ENCODE measurements around the gene ZNF516. TPM values are rescaled to one million over a fixed set of nuclear protein-coding genes. Genes with fewer than 3 reads are reported as not detected.

The ZNF516 gene
- total RNA-seq, 1 experiment from 2014 or later = 8.2 TPM

GRCh38 chr18:76429262-76430126, 65.5 kb downstream of the ZNF516 start:
- H3K4me3 ChIP-seq = no peak overlapping the region
- H3K9me3 ChIP-seq (replicated peaks) = no peaks in the 10 kb centered on the region
- H3K4me1 ChIP-seq = no peaks in the 10 kb centered on the region
- no peak overlapping the region for H3K27ac ChIP-seq
- H3K36me3 ChIP-seq = no peaks in the 10 kb centered on the region
- H3K27me3 ChIP-seq = no peaks in the 10 kb centered on the region
- no peak for DNase-seq

- H3K27me3 ChIP-seq = no peaks in the 10 kb centered on the region
- DNase-seq = no peak
Observed at GRCh38 chr18:76428396-76429261, 66.4 kb downstream of the ZNF516 start.

GRCh38 chr18:76426737-76427305, 68.2 kb downstream of the ZNF516 start:
- DNase-seq = peak in 1 of 2 experiments; percentile 2
- Histone ChIP-seq H3K27me3 (no peaks in the 10 kb centered on the region), H3K27ac (no peak overlapping the region), H3K4me3 (no peak overlapping the region), H3K9me3 (replicated peaks) (no peaks in the 10 kb centered on the region), H3K36me3 (no peaks in the 10 kb centered on the region), H3K4me1 (no peaks in the 10 kb centered on the region)

More at GRCh38 chr18:76428396-76429261, 66.4 kb downstream of the ZNF516 start:
- no peak overlapping the region for H3K27ac ChIP-seq
- H3K36me3 ChIP-seq = no peaks in the 10 kb centered on the region
- no peaks in the 10 kb centered on the region for H3K4me1 ChIP-seq
- no peaks in the 10 kb centered on the region for H3K9me3 ChIP-seq (replicated peaks)
- no peak overlapping the region for H3K4me3 ChIP-seq

DNA sequence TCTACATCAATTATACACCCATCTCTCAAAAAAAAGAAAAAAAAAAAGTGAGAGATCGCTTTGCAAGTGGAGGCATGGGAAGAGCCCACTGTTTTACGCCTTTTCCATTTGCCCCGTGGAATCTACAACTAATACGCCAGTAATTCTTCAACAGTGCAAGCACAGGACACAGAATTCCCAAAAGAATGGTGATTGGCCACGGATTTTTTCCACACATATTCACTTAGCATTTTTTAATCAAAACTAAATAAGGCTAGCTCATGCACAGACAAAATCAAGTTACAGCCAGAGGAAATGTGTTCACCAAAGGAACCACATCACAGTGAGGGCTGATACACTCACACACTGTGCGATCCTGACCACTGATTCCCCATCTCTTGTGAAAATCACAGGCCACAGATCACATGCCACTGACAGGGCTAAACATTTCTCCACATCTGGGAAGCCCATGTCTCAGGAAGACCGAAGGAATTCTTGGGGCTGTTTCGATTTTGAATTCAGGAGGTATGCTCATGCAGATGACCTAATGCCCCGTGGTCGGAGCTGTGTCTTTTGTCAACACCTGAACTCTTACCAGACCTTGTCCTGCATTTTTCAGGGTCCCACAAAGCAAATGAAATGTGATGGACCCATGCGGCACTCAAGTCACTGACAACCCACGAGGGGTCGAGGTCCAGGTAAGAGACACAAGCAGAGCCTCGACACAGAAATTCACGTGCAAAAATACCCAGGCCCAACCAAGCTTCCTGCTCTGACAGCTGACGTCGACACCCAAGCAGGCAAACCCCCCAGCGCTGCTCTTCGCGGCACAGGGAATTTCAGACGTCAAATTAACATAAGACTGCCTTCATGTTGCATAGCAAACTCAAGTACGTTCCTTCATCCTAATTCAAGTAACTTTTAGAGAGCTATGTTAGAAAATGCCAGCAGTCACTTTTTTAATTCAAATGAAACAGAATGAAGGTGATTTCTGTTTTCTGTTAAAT, 69.6 kb downstream of the ZNF516 start:
- Histone ChIP-seq H3K4me3 (no peak overlapping the region), H3K27me3 (no peaks in the 10 kb centered on the region), H3K4me1 (no peaks in the 10 kb centered on the region), H3K27ac (no peak overlapping the region), H3K36me3 (no peaks in the 10 kb centered on the region), H3K9me3 (replicated peaks) (no peaks in the 10 kb centered on the region)
- no peak for DNase-seq

GRCh38 chr18:76422838-76423237, 72.2 kb downstream of the ZNF516 start:
- H3K4me1 ChIP-seq = no peaks in the 10 kb centered on the region
- H3K27ac ChIP-seq = no peak overlapping the region
- H3K27me3 ChIP-seq = no peaks in the 10 kb centered on the region
- no peak overlapping the region for H3K4me3 ChIP-seq
- no peaks in the 10 kb centered on the region for H3K9me3 ChIP-seq (replicated peaks)
- no peak for DNase-seq
- H3K36me3 ChIP-seq = no peaks in the 10 kb centered on the region

DNA sequence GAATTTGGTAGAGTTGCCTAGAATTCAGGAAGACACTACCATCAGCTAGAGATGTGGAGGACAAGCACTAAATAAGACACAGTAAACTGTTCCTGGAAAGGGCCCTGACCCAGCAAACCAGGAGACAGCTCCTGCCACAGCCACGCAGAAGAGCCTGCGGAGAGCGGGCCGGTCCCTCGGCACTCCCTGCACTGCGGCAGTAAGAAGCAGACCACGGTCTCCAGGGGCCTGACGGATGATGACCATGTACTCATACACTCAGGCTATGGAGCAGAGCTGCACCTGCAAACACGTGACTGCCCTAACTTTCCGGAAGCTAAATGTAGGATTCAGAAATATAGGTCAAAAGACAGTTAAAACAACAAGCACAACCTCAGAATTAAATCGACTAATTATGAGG, 72.9 kb downstream of the ZNF516 start:
- no peaks in the 10 kb centered on the region for H3K9me3 ChIP-seq (replicated peaks)
- H3K4me1 ChIP-seq = no peaks in the 10 kb centered on the region
- no peak overlapping the region for H3K27ac ChIP-seq
- DNase-seq = no peak
- H3K27me3 ChIP-seq = no peaks in the 10 kb centered on the region
- no peak overlapping the region for H3K4me3 ChIP-seq
- H3K36me3 ChIP-seq = no peaks in the 10 kb centered on the region

DNA sequence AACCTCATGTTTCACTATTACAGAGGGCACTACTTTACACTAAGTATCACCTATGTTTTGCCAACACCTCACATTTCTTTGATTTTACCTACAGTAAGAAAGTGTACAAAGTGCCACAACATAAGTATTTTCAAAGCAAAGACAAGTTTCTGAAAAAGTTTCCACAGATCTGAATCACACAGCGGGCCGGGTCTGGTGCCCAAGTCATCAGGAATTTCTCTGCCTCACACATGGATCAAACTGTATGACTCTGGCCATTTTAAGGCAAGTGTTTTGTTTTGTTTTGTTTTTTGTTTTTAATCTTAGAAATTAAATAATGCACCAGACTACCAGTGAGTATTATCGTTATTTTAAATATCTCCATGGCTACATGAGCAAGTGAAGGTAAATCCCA, 73.4 kb downstream of the ZNF516 start:
- Histone ChIP-seq H3K27ac (no peak overlapping the region), H3K4me1 (no peaks in the 10 kb centered on the region), H3K9me3 (replicated peaks) (no peaks in the 10 kb centered on the region), H3K27me3 (no peaks in the 10 kb centered on the region), H3K36me3 (no peaks in the 10 kb centered on the region), H3K4me3 (no peak overlapping the region)
- DNase-seq = no peak

DNA sequence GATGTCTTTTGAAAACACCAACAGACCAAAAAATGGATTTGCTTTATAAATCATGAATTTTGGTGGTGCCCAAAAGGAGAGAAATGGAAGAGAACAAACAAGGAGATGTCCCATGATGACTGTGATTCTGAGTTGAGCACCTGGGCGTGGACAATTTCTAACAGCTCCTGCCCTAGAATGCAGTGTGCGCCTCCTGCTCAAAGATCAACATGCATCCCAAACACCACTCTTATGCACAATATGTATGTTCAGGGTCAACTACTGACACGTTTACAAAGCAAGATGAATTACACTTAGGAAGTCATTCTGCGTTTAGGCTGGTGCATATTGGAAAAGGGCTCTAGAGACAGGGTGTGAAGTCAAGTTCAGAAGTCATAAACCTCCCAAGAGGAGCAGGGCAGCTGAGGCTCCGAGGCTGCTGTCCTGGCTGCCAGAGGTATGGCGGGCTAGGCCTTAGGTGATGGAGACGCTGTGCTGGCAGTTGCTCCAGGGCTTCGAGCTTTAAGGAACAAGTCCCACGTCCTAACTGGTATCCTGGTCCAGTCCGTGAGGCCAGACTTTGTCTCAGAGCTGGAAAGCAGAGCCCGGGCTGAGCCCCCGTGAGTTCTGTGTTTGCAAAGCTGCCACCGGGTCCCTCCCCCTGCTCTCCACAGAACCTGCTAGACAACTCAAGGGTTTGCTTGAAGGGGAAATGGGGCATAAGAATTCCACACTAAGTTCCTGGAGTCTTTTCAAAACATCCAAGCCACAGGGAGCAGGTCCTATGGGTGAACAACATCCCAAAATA, 74.0 kb downstream of the ZNF516 start:
- no peaks in the 10 kb centered on the region for H3K27me3 ChIP-seq
- H3K4me1 ChIP-seq = no peaks in the 10 kb centered on the region
- no peaks in the 10 kb centered on the region for H3K36me3 ChIP-seq
- no peak for DNase-seq
- no peaks in the 10 kb centered on the region for H3K9me3 ChIP-seq (replicated peaks)
- no peak overlapping the region for H3K27ac ChIP-seq
- H3K4me3 ChIP-seq = no peak overlapping the region

- Histone ChIP-seq H3K4me3 (no peak overlapping the region), H3K27me3 (no peaks in the 10 kb centered on the region), H3K36me3 (no peaks in the 10 kb centered on the region), H3K27ac (no peak overlapping the region), H3K4me1 (no peaks in the 10 kb centered on the region), H3K9me3 (replicated peaks) (no peaks in the 10 kb centered on the region)
- DNase-seq = no peak
Observed at GRCh38 chr18:76419811-76420210, 75.2 kb downstream of the ZNF516 start.

DNA sequence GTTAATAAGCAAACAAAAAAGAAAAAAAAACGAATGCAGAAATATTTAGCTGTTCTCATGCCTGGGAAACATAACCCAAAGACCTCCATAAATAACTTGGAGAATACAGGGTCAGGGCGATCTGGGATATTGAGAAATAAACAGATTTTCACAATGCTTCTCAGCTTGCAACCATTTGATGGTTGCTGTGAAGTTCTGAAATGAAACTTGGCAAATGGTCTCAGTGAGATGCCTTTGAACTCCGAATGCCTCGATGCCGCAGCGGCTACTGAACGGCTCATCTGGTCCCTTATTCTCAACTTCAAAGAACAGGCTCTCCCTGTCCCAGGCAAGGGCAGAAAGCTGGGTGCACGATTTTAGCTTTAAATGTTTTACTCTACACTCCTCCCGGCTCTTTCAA, 78.1 kb downstream of the ZNF516 start:
- Histone ChIP-seq H3K9me3 (replicated peaks) (no peaks in the 10 kb centered on the region), H3K4me3 (no peak overlapping the region), H3K27ac (no peak overlapping the region), H3K27me3 (no peaks in the 10 kb centered on the region), H3K36me3 (no peaks in the 10 kb centered on the region), H3K4me1 (no peaks in the 10 kb centered on the region)
- no peak for DNase-seq

- no peaks in the 10 kb centered on the region for H3K27me3 ChIP-seq
- no peaks in the 10 kb centered on the region for H3K9me3 ChIP-seq (replicated peaks)
- no peak for DNase-seq
- no peaks in the 10 kb centered on the region for H3K4me1 ChIP-seq
- H3K27ac ChIP-seq = no peak overlapping the region
- no peak overlapping the region for H3K4me3 ChIP-seq
- no peaks in the 10 kb centered on the region for H3K36me3 ChIP-seq
Observed at GRCh38 chr18:76414936-76415621, 80.0 kb downstream of the ZNF516 start.

DNA sequence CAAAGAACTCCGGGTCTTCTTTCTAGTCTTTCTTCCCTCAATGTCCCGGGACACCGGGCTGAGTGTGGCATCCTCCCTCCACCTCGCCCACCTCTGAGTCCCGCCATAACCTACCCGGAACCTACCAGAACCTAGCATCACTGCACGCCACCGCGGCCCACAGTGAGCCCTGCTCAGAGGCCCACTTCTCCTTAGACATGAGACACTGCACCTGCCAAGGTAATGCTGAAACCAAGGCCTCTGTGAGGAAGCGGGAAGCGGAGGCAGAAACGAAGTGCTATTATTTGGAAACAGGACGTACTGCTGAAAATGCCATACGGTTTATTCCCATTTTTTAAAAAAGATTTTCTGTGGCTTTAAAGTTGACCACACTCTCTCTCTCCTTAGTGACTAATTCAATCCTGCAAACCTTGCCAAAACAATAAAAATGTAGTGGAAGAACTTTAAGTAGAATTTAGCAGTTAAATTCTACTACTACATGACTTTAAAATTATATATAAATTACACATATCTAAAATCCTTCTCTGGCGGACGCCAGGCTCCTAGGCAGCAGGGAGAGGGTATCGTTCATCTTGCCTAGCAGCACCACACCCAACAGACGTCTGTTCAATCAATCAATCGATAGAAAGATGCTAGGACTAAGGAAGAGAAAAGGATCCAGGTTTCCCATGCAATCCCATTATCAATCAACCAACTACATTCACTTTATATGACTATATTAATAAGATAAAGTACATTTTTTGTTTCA, 82.0 kb downstream of the ZNF516 start:
- H3K36me3 ChIP-seq = no peaks in the 10 kb centered on the region
- H3K27ac ChIP-seq = no peak overlapping the region
- H3K9me3 ChIP-seq (replicated peaks) = no peaks in the 10 kb centered on the region
- no peak for DNase-seq
- H3K4me1 ChIP-seq = no peaks in the 10 kb centered on the region
- no peaks in the 10 kb centered on the region for H3K27me3 ChIP-seq
- H3K4me3 ChIP-seq = no peak overlapping the region
